ENCODE results near the gene BFSP2. TPM values are rescaled to one million over a fixed set of nuclear protein-coding genes. Genes with fewer than 3 reads are reported as not detected.

BFSP2 gene
- total and polyA plus RNA-seq, 2 donors (not counting 3 experiments of a cell fraction or from before 2014, with no cell fraction given), result not detected

DNA sequence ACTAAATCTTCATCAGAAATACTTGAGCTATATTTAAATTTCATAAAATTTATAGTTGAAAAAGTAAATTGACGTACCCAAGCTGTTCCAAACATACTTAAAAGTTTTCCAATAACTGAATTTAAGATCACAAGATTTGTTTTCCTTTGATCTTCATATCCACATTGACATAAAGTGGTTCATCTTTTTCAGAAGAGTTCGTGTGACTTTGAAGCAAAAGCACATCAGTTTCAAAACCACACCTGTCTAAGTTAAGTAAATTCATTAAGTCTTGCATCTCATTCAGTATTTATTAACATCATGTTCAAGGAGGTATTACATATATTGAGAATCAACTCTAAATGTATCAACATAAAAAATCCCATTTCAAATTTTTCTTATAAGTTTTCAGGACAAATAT, 79.5 kb downstream of the BFSP2 start:
- Histone ChIP-seq H3K4me3 (replicated peaks in 1 of 3; ENCODE audit: insufficient read depth in 1 of 3, low read depth in 1 of 3, low read length in 3 of 3) (no peak overlapping the region), H2AFZ (ENCODE audit: low read depth, low read length) (no peak overlapping the region), H3K27ac (ENCODE audit: insufficient read depth, low read depth, low read length) (no peak overlapping the region), H4K20me1 (replicated peaks; ENCODE audit: control insufficient read depth, extremely low read depth, insufficient read depth, low read length) (no peaks in the 10 kb centered on the region), H3K4me1 (ENCODE audit: control insufficient read depth, extremely low read depth, insufficient read depth, low read length) (no peaks in the 10 kb centered on the region), H3K9me3 (replicated peaks; ENCODE audit: control insufficient read depth, insufficient read depth, low read length) (no peaks in the 10 kb centered on the region), H3K27me3 (ENCODE audit: control insufficient read depth in 2 of 2, insufficient read depth in 2 of 2, low read length in 2 of 2) (peaks cover 0 to 2% of the 10 kb centered on the region in 2 experiments), H3K36me3 (ENCODE audit: control insufficient read depth in 2 of 2, extremely low read depth in 1 of 2, insufficient read depth in 2 of 2, low read length in 2 of 2) (no peaks in the 10 kb centered on the region), H3K9ac (replicated peaks; ENCODE audit: extremely low read depth, insufficient read depth, low read length) (no peak overlapping the region), H3K9me1 (replicated peaks; ENCODE audit: control insufficient read depth, extremely low read depth, insufficient read depth, low read length) (no peaks in the 10 kb centered on the region), H3K79me2 (ENCODE audit: control insufficient read depth, insufficient read depth, low read length) (no peaks in the 10 kb centered on the region), H3K4me2 (ENCODE audit: insufficient read depth, low read length) (no peak overlapping the region)
- dilution Hi-C loops (cut with MboI; ENCODE audit: extremely low pct_ligation_motif_present, low sequenced_read_pairs), result no loop called here
- no peak for TF ChIP-seq POLR2AphosphoS5 (IDR thresholded peaks at IDR 0.05; ENCODE audit: insufficient read depth, low read depth, low read length)
- TF ChIP-seq, protein P1, sequence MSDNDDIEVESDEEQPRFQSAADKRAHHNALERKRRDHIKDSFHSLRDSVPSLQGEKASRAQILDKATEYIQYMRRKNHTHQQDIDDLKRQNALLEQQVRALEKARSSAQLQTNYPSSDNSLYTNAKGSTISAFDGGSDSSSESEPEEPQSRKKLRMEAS (IDR thresholded peaks at IDR 0.05; ENCODE audit: insufficient read depth, insufficient read length), result no peak
- TF ChIP-seq JUN (IDR thresholded peaks at IDR 0.05; ENCODE audit: borderline replicate concordance, insufficient read depth, insufficient read length, low read depth), result no peak
- no peak for TF ChIP-seq MYC (IDR thresholded peaks at IDR 0.05; ENCODE audit: low read depth, low read length)
- no peak for TF ChIP-seq FOS (IDR thresholded peaks at IDR 0.05; ENCODE audit: borderline replicate concordance, insufficient read depth, low read length)
- no peak for TF ChIP-seq POLR2A (IDR thresholded peaks at IDR 0.05; ENCODE audit: low read depth, low read length)
- TF ChIP-seq, protein P2, sequence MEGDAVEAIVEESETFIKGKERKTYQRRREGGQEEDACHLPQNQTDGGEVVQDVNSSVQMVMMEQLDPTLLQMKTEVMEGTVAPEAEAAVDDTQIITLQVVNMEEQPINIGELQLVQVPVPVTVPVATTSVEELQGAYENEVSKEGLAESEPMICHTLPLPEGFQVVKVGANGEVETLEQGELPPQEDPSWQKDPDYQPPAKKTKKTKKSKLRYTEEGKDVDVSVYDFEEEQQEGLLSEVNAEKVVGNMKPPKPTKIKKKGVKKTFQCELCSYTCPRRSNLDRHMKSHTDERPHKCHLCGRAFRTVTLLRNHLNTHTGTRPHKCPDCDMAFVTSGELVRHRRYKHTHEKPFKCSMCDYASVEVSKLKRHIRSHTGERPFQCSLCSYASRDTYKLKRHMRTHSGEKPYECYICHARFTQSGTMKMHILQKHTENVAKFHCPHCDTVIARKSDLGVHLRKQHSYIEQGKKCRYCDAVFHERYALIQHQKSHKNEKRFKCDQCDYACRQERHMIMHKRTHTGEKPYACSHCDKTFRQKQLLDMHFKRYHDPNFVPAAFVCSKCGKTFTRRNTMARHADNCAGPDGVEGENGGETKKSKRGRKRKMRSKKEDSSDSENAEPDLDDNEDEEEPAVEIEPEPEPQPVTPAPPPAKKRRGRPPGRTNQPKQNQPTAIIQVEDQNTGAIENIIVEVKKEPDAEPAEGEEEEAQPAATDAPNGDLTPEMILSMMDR (IDR thresholded peaks at IDR 0.05; ENCODE audit: extremely low read depth in 1 of 2, insufficient read depth in 1 of 2, low read depth in 1 of 2, low read length in 2 of 2), result no peak
- TF ChIP-seq EZH2 (IDR thresholded peaks at IDR 0.05; ENCODE audit: borderline replicate concordance, low read depth, low read length, severe bottlenecking), result no peak
- no peak for TF ChIP-seq GATA2 (IDR thresholded peaks at IDR 0.05; ENCODE audit: insufficient read depth, insufficient read length, low read depth, low read length)
- intact Hi-C loops (cut with micrococcal nuclease), result no loop called here
- BruUV-seq (replicated peaks), result no TSS peak
- POLR2A ChIA-PET, result no interaction called here
- DNase-seq (ENCODE audit: low read depth, low spot score) (no peak), FAIRE-seq (no peak)
- CTCF ChIA-PET, result interaction anchor here (0.6 to 2.7 kb wide), 4 partner anchors 9 to 15 kb away, joined by 3 to 8 read pairs (median 3); no protein-coding TSS in a partner anchor
